ENCODE data around the gene MUCL1. TPM values are rescaled to one million over a fixed set of nuclear protein-coding genes. Genes with fewer than 3 reads are reported as not detected.

Gene MUCL1
- total and polyA plus RNA-seq, 2 experiments from 2014 or later, result not detected

GRCh38 chr12:54831631-54832030, 22.7 kb upstream of the MUCL1 start:
- in situ Hi-C loops (cut with MboI), result no loop called here
- no peak for TF ChIP-seq EZH2 (IDR thresholded peaks at IDR 0.05; ENCODE audit: insufficient read depth, poor library complexity, severe bottlenecking)
- TF ChIP-seq EZH2phosphoT487 (IDR thresholded peaks at IDR 0.05; ENCODE audit: insufficient read depth, low read depth), result no peak

GRCh38 chr12:54840244-54840865, 14.0 kb upstream of the MUCL1 start:
- no peaks in the 10 kb centered on the region for H3K4me1 ChIP-seq (ENCODE audit: insufficient read depth)
- no peak overlapping the region for H2AFZ ChIP-seq
- no peaks in the 10 kb centered on the region for H3K9me3 ChIP-seq (ENCODE audit: low read depth)
- no peaks in the 10 kb centered on the region for H3K79me2 ChIP-seq (ENCODE audit: insufficient read depth)
- no peak overlapping the region for H3K4me3 ChIP-seq
- H3K36me3 ChIP-seq (ENCODE audit: low read depth), result no peaks in the 10 kb centered on the region
- no peaks in the 10 kb centered on the region for H3F3A ChIP-seq (ENCODE audit: insufficient read depth)
- TF ChIP-seq EZH2phosphoT487 (IDR thresholded peaks at IDR 0.05; ENCODE audit: insufficient read depth, low read depth) (no peak), EZH2 (IDR thresholded peaks at IDR 0.05; ENCODE audit: insufficient read depth, poor library complexity, severe bottlenecking) (no peak)
- 9 to 14% methylated on average over 3 of the region's 3 CpGs for WGBS, 2 experiments (ENCODE audit: low coverage in 1 of 2, low lambda C conversion rate in 2 of 2, missing lambda C conversion rate in 2 of 2)
- no peaks in the 10 kb centered on the region for H3K9me2 ChIP-seq (ENCODE audit: insufficient read depth)
- in situ Hi-C loops (cut with MboI), result no loop called here
- 0 out of 2 replicates have a peak, but pooled peaks cover 4% of the 10 kb centered on the region for H3K27me3 ChIP-seq (replicated peaks; ENCODE audit: insufficient read depth)
- no peak overlapping the region for H3K27ac ChIP-seq
- no peak overlapping the region for H3K9ac ChIP-seq
- H4K20me1 ChIP-seq (ENCODE audit: insufficient read depth), result no peaks in the 10 kb centered on the region
- H3K4me2 ChIP-seq (ENCODE audit: unreplicated experiment), result no peak overlapping the region
- DNase-seq, result no peak

More at GRCh38 chr12:54831631-54832030, 22.7 kb upstream of the MUCL1 start:
- no peaks in the 10 kb centered on the region for H3K36me3 ChIP-seq (ENCODE audit: low read depth)
- WGBS, 2 experiments (ENCODE audit: low coverage in 1 of 2, low lambda C conversion rate in 2 of 2, missing lambda C conversion rate in 2 of 2), result 36 to 40% methylated on average over 1 of the region's 1 CpG
- no peaks in the 10 kb centered on the region for H3F3A ChIP-seq (ENCODE audit: insufficient read depth)
- H3K27me3 ChIP-seq (replicated peaks; ENCODE audit: insufficient read depth), result no peaks in the 10 kb centered on the region
- H3K4me1 ChIP-seq (ENCODE audit: insufficient read depth), result no peaks in the 10 kb centered on the region
- no peak overlapping the region for H3K4me3 ChIP-seq
- H3K9ac ChIP-seq, result no peak overlapping the region
- H3K27ac ChIP-seq, result no peak overlapping the region
- no peaks in the 10 kb centered on the region for H3K9me3 ChIP-seq (ENCODE audit: low read depth)
- H3K9me2 ChIP-seq (ENCODE audit: insufficient read depth), result no peaks in the 10 kb centered on the region
- no peak overlapping the region for H3K4me2 ChIP-seq (ENCODE audit: unreplicated experiment)
- DNase-seq, result no peak
- no peak overlapping the region for H2AFZ ChIP-seq
- no peaks in the 10 kb centered on the region for H3K79me2 ChIP-seq (ENCODE audit: insufficient read depth)
- H4K20me1 ChIP-seq (ENCODE audit: insufficient read depth), result no peaks in the 10 kb centered on the region

- H3K4me2 ChIP-seq (ENCODE audit: unreplicated experiment), result no peak overlapping the region
- no peaks in the 10 kb centered on the region for H3K4me1 ChIP-seq (ENCODE audit: insufficient read depth)
- H3K27ac ChIP-seq, result no peak overlapping the region
- H3K9me2 ChIP-seq (ENCODE audit: insufficient read depth), result no peaks in the 10 kb centered on the region
- no peaks in the 10 kb centered on the region for H3K79me2 ChIP-seq (ENCODE audit: insufficient read depth)
- no peaks in the 10 kb centered on the region for H4K20me1 ChIP-seq (ENCODE audit: insufficient read depth)
- H3K9ac ChIP-seq, result no peak overlapping the region
- no peak overlapping the region for H3K4me3 ChIP-seq
- no peaks in the 10 kb centered on the region for H3K9me3 ChIP-seq (ENCODE audit: low read depth)
- H2AFZ ChIP-seq, result no peak overlapping the region
- peaks cover 48% of the 10 kb centered on the region for H3K27me3 ChIP-seq (replicated peaks; ENCODE audit: insufficient read depth)
- no peak for DNase-seq
- no peaks in the 10 kb centered on the region for H3K36me3 ChIP-seq (ENCODE audit: low read depth)
- in situ Hi-C loops (cut with MboI), result no loop called here
- no peak for TF ChIP-seq EZH2phosphoT487 (IDR thresholded peaks at IDR 0.05; ENCODE audit: insufficient read depth, low read depth)
- TF ChIP-seq EZH2 (IDR thresholded peaks at IDR 0.05; ENCODE audit: insufficient read depth, poor library complexity, severe bottlenecking), result no peak
- H3F3A ChIP-seq (ENCODE audit: insufficient read depth), result no peaks in the 10 kb centered on the region
- WGBS, 2 experiments (ENCODE audit: low coverage in 1 of 2, low lambda C conversion rate in 2 of 2, missing lambda C conversion rate in 2 of 2), result 8 to 12% methylated on average over 2 of the region's 2 CpGs
Observed at GRCh38 chr12:54857406-54857805, 3.1 kb downstream of the MUCL1 start.

GRCh38 chr12:54858562-54858961, 4.2 kb downstream of the MUCL1 start:
- H3K9me2 ChIP-seq (ENCODE audit: insufficient read depth), result no peaks in the 10 kb centered on the region
- no peaks in the 10 kb centered on the region for H3F3A ChIP-seq (ENCODE audit: insufficient read depth)
- DNase-seq, result no peak
- H4K20me1 ChIP-seq (ENCODE audit: insufficient read depth), result no peaks in the 10 kb centered on the region
- no peaks in the 10 kb centered on the region for H3K79me2 ChIP-seq (ENCODE audit: insufficient read depth)
- H3K27me3 ChIP-seq (replicated peaks; ENCODE audit: insufficient read depth), result peaks cover 48% of the 10 kb centered on the region
- H2AFZ ChIP-seq, result no peak overlapping the region
- in situ Hi-C loops (cut with MboI), result no loop called here
- H3K27ac ChIP-seq, result no peak overlapping the region
- no peaks in the 10 kb centered on the region for H3K4me1 ChIP-seq (ENCODE audit: insufficient read depth)
- H3K9me3 ChIP-seq (ENCODE audit: low read depth), result no peaks in the 10 kb centered on the region
- TF ChIP-seq EZH2phosphoT487 (IDR thresholded peaks at IDR 0.05; ENCODE audit: insufficient read depth, low read depth), result no peak
- no peak for TF ChIP-seq EZH2 (IDR thresholded peaks at IDR 0.05; ENCODE audit: insufficient read depth, poor library complexity, severe bottlenecking)
- 0 to 7% methylated on average over 1 of the region's 1 CpG for WGBS, 2 experiments (ENCODE audit: low coverage in 1 of 2, low lambda C conversion rate in 2 of 2, missing lambda C conversion rate in 2 of 2)
- H3K9ac ChIP-seq, result no peak overlapping the region
- no peak overlapping the region for H3K4me3 ChIP-seq
- no peak overlapping the region for H3K4me2 ChIP-seq (ENCODE audit: unreplicated experiment)
- H3K36me3 ChIP-seq (ENCODE audit: low read depth), result no peaks in the 10 kb centered on the region
